Measurements from ENCODE around the gene MAP7.
"Not testable (repeated sequence)": the region's sequence is repeated elsewhere in the genome, so short reads cannot be mapped to it uniquely, and the experiment has no call there.

The MAP7 gene

GRCh38 chr6:136550330-136551071 lies at the start of gene MAP7:
Gene MAP7, minus strand, starts transcription at chr6:136550422. Its CDS starts 14 bp downstream, at chr6:136550408.
- Mint-ChIP-seq H3K4me1 (peaks cover 6% of the 10 kb centered on the region), H3K27me3 (peaks cover 34% of the 10 kb centered on the region), H3K27ac (no peak within 1 kb of the TSS)

GRCh38 chr6:136599329-136600011 lies 49.2 kb upstream of the MAP7 start:
- H3K4me1 Mint-ChIP-seq, result peaks cover 5% of the 10 kb centered on the region
- H3K36me3 Mint-ChIP-seq, result peaks cover 74% of the 10 kb centered on the region
- H3K27ac Mint-ChIP-seq, result no peak overlapping the region
- H3K27me3 Mint-ChIP-seq, result no peaks in the 10 kb centered on the region
- H3K9me3 Mint-ChIP-seq, result no peaks in the 10 kb centered on the region
- ATAC-seq, result no peak
- no peak overlapping the region for H3K4me3 Mint-ChIP-seq

More at GRCh38 chr6:136550330-136551071, at the start of gene MAP7:
- Mint-ChIP-seq H3K4me3 (peak within 1 kb of the TSS; percentile 69), H3K36me3 (no peaks in the 10 kb centered on the region), H3K9me3 (no peaks in the 10 kb centered on the region)
- peak; percentile 86 for ATAC-seq

GRCh38 chr6:136598048-136598447 lies 47.8 kb upstream of the MAP7 start:
- Mint-ChIP-seq H3K9me3 (no peaks in the 10 kb centered on the region), H3K4me1 (peaks cover 19% of the 10 kb centered on the region), H3K36me3 (peaks cover 74% of the 10 kb centered on the region), H3K4me3 (no peak overlapping the region), H3K27me3 (no peaks in the 10 kb centered on the region), H3K27ac (no peak overlapping the region)
- no peak for ATAC-seq

GRCh38 chr6:136594671-136595070 lies 44.4 kb upstream of the MAP7 start:
- H3K4me3 Mint-ChIP-seq, result peak overlapping the region; percentile 61
- H3K27ac Mint-ChIP-seq, result peak overlapping the region; percentile 84
- no peaks in the 10 kb centered on the region for H3K27me3 Mint-ChIP-seq
- H3K4me1 Mint-ChIP-seq, result peaks cover 19% of the 10 kb centered on the region
- H3K9me3 Mint-ChIP-seq, result peaks cover 3% of the 10 kb centered on the region
- peaks cover 81% of the 10 kb centered on the region for H3K36me3 Mint-ChIP-seq
- ATAC-seq, result no peak

GRCh38 chr6:136593748-136594490 lies 43.7 kb upstream of the MAP7 start:
- peak overlapping the region; percentile 84 for H3K27ac Mint-ChIP-seq
- H3K4me1 Mint-ChIP-seq, result peaks cover 19% of the 10 kb centered on the region
- H3K36me3 Mint-ChIP-seq, result peaks cover 83% of the 10 kb centered on the region
- peak; percentile 95 for ATAC-seq
- H3K27me3 Mint-ChIP-seq, result no peaks in the 10 kb centered on the region
- peaks cover 3% of the 10 kb centered on the region for H3K9me3 Mint-ChIP-seq
- H3K4me3 Mint-ChIP-seq, result peak overlapping the region; percentile 61

GRCh38 chr6:136592930-136593673 lies 42.9 kb upstream of the MAP7 start:
- Mint-ChIP-seq H3K27ac (peak overlapping the region; percentile 84), H3K4me3 (no peak overlapping the region), H3K9me3 (peaks cover 3% of the 10 kb centered on the region), H3K36me3 (peaks cover 85% of the 10 kb centered on the region), H3K4me1 (peaks cover 19% of the 10 kb centered on the region), H3K27me3 (no peaks in the 10 kb centered on the region)
- ATAC-seq, result no peak

- Mint-ChIP-seq H3K27ac (no peak overlapping the region), H3K4me3 (no peak overlapping the region), H3K36me3 (peaks cover 80% of the 10 kb centered on the region), H3K9me3 (peaks cover 3% of the 10 kb centered on the region), H3K27me3 (no peaks in the 10 kb centered on the region), H3K4me1 (peaks cover 19% of the 10 kb centered on the region)
- no peak for ATAC-seq
Observed at GRCh38 chr6:136591617-136592016, 41.4 kb upstream of the MAP7 start.

- H3K27ac Mint-ChIP-seq, H3K9me3 Mint-ChIP-seq, H3K4me3 Mint-ChIP-seq, H3K27me3 Mint-ChIP-seq, ATAC-seq: not testable (repeated sequence)
- Mint-ChIP-seq H3K4me1 (peaks cover 19% of the 10 kb centered on the region), H3K36me3 (peaks cover 72% of the 10 kb centered on the region)
Observed at GRCh38 chr6:136590846-136591245, 40.6 kb upstream of the MAP7 start.

- Mint-ChIP-seq H3K36me3 (peaks cover 65% of the 10 kb centered on the region), H3K4me1 (no peaks in the 10 kb centered on the region), H3K9me3 (peaks cover 3% of the 10 kb centered on the region), H3K27ac (no peak overlapping the region), H3K4me3 (no peak overlapping the region), H3K27me3 (no peaks in the 10 kb centered on the region)
- peak; percentile 73 for ATAC-seq
Observed at GRCh38 chr6:136587527-136587926, 37.3 kb upstream of the MAP7 start.

GRCh38 chr6:136586295-136586694 lies 36.1 kb upstream of the MAP7 start:
- Mint-ChIP-seq H3K9me3 (peaks cover 3% of the 10 kb centered on the region), H3K36me3 (peaks cover 59% of the 10 kb centered on the region), H3K27me3 (no peaks in the 10 kb centered on the region), H3K4me1 (no peaks in the 10 kb centered on the region), H3K27ac (no peak overlapping the region), H3K4me3 (no peak overlapping the region)
- no peak for ATAC-seq

- H3K36me3 Mint-ChIP-seq, result peaks cover 59% of the 10 kb centered on the region
- H3K4me3 Mint-ChIP-seq, H3K27ac Mint-ChIP-seq, H3K27me3 Mint-ChIP-seq, H3K9me3 Mint-ChIP-seq, ATAC-seq, H3K4me1 Mint-ChIP-seq: not testable (repeated sequence)
Observed at GRCh38 chr6:136585523-136585922, 35.3 kb upstream of the MAP7 start.

- H3K27me3 Mint-ChIP-seq, H3K4me3 Mint-ChIP-seq, ATAC-seq, H3K27ac Mint-ChIP-seq, H3K4me1 Mint-ChIP-seq, H3K9me3 Mint-ChIP-seq: not testable (repeated sequence)
- peaks cover 59% of the 10 kb centered on the region for H3K36me3 Mint-ChIP-seq
Observed at GRCh38 chr6:136584290-136584689, 34.1 kb upstream of the MAP7 start.

- no peaks in the 10 kb centered on the region for H3K9me3 Mint-ChIP-seq
- H3K27ac Mint-ChIP-seq, result no peak overlapping the region
- H3K4me3 Mint-ChIP-seq, result no peak overlapping the region
- no peak for ATAC-seq
- no peaks in the 10 kb centered on the region for H3K4me1 Mint-ChIP-seq
- peaks cover 56% of the 10 kb centered on the region for H3K36me3 Mint-ChIP-seq
- H3K27me3 Mint-ChIP-seq, result no peaks in the 10 kb centered on the region
Observed at GRCh38 chr6:136582711-136583471, 32.7 kb upstream of the MAP7 start.

GRCh38 chr6:136579800-136580199 lies 29.6 kb upstream of the MAP7 start:
- Mint-ChIP-seq H3K4me3 (no peak overlapping the region), H3K36me3 (peaks cover 84% of the 10 kb centered on the region), H3K27ac (no peak overlapping the region), H3K27me3 (no peaks in the 10 kb centered on the region), H3K4me1 (no peaks in the 10 kb centered on the region), H3K9me3 (no peaks in the 10 kb centered on the region)
- no peak for ATAC-seq
